Cerebellar cortex (tissue), 1 donor: ENCODE results near the gene RAC2.
"Not testable (repeated sequence)": the region's sequence is repeated elsewhere in the genome, so short reads cannot be mapped to it uniquely, and the experiment has no call there.

Experiments used
- DNase-seq: peaks from one replicate; pipeline ENCODE4 v3.0.0-alpha.2; 2015; ENCODE audit warnings: low spot score

RAC2 gene

DNA sequence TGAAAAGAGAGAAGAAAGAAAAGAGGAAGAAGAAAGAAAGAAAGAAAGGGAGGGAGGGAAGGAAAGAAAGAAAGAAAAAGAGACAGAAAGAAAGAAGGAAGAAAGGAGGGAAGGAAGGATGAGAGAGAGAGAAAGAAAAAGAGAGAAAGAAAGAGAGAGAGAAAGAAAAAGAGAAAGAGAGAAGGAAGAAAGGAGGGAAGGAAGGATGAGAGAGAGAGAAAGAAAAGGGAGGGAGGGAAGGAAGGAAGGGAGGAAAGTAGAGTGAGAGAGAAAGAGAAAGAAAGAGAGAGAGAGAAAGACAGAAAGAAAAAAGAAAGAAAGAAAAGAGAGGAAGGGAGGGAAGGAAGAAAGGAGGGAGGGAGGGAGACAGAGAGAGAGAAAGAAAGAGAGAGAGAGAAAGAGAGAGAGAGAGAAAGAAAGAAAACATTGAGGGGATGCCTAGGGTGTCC is 11.5 kb upstream of the RAC2 start:
- no peak for DNase-seq

DNA sequence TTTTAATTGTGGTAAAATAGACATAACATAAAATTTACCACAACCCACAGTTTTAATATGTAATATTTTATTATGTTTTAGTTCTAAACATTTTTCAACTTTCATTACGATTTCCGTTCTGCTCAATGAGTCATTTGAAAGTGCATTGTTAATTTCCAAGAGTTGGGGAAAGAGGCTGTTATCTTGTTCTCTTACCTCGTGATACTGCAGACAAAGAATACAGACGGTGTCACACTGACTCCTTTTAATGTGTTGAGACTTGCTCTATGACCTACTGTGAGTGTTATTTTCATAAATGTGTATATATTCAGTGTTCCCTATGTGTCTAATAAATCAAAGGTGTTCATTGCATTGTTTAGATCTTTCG is 10.8 kb upstream of the RAC2 start:
- no peak for DNase-seq

DNA sequence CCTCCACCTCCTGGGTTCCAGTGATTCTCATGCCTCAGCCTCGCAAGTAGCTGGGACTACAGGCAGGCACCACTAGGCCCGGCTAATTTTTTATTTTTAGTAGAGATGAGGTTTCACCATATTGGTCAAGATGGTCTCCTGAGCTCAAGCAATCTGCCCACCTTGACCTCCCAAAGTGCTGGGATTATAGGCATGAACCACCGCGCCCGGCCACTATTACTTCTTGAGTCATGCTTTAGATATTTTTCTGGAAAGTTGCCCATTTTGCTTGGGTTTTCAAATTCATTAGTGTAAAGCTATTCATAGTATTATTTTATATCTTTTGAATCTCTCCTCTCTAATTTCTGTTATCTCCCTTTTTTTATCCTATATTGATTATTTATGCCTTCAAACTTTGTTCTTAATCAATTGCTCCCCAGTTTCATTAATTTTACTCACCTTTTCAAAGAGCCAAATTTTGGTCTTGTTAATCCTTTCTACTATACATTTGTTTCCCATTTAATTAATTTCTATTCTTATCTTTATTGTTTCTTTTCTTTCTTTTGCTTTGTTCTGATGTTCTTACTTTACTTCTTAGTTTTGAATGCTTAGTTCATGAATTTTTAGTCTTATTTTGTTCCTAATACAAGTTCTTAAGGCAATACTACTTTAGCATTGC is 10.3 kb upstream of the RAC2 start:
- DNase-seq = no peak

DNA sequence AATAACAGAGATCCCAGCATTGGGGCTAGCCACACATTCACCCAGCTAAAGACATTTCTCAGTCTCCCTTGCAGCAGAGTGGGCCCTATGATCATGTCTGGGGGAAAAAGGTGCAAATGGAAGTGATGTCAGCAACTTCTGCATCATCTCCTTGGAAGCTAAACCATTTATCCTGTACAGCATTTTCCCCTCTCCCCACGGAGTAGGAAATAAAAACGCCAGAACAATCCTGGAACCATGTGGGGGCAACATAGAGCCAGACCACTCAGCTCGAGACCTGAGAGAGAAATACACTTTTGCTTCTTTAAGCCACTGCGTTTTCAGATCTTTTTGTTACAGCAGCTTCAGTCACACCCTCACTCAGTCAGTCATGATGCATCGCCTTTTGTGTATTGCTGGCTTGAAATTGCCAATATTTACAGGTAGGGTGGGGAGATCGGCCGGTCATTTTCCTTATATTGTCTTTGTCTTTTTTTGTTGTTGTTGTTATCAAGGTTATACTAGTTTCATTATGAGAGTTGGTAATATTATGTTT is 9.1 kb upstream of the RAC2 start:
- DNase-seq = no peak

DNA sequence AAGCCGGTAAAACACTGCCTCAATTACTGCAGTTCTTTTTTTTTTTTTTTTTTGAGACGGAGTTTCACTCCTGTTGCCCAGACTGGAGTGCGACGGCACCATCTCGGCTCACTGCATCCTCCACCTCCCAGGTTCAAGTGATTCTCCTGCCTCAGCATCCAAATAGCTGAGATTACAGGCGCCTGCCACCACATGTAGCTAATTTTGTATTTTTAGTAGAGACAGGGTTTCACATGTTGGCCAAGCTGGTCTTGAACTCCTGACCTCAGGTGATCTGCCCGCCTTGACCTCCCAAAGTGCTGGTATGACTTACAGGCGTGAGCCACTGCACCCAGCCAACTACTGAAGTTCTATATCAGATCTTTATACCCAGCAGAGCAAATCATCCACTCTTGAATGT is 7.8 kb upstream of the RAC2 start:
- DNase-seq = not testable (repeated sequence)

DNA sequence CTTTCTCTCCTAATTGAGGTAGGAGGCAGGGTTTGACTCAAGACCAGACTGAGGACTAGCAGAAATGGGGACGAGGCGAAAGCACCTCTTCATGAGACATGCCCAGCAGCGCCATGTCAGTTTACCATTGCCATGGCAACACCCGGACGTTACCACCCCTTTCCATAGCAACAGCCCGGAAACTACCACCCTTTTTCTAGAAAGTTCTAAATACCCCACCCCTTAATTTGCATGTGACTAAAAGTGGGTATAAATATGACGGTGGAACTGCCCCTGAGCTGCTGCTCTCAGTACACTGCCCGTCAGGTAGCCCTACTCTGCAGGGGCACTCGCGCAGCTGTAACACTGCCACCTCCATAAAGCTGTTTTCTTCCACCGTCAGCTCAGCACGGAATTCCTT is 5.9 kb upstream of the RAC2 start:
- DNase-seq = no peak

DNA sequence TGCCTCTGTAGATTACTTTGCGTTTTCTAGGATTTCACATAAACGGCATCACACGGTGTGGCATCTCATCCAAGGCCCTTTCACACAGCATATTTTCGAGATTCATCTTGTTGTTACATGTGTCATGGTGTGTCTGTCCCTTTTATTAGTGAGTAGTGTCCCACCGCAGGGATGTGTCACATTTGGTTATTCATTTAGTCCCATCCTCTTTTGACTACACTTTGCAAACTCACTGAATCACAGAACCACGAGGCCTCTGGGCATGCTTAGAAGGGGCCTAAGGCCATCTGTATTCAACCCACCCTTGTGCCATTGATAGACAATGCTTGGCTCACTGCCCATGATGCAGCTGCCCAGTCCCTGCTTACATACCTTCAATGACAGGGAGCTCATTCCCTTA is 4.2 kb upstream of the RAC2 start:
- no peak for DNase-seq

DNA sequence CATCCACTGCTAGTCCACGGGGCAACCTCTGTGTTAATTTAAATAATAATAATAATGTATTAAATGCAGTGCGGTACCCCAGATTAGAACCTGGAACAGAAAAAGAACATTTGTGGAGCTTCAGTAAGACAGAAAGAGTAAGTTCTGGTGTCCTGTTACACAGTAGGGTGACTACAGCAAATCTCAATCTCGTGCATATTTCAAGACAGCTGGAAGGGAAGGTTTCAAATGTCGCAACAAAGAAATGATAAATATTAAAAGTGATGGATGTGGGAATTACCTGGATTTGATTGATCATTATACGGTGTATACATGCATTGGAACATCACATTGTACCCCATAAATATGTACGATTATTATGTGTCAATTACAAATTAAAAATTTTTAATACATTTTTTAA is 1.7 kb upstream of the RAC2 start:
- DNase-seq = no peak

DNA sequence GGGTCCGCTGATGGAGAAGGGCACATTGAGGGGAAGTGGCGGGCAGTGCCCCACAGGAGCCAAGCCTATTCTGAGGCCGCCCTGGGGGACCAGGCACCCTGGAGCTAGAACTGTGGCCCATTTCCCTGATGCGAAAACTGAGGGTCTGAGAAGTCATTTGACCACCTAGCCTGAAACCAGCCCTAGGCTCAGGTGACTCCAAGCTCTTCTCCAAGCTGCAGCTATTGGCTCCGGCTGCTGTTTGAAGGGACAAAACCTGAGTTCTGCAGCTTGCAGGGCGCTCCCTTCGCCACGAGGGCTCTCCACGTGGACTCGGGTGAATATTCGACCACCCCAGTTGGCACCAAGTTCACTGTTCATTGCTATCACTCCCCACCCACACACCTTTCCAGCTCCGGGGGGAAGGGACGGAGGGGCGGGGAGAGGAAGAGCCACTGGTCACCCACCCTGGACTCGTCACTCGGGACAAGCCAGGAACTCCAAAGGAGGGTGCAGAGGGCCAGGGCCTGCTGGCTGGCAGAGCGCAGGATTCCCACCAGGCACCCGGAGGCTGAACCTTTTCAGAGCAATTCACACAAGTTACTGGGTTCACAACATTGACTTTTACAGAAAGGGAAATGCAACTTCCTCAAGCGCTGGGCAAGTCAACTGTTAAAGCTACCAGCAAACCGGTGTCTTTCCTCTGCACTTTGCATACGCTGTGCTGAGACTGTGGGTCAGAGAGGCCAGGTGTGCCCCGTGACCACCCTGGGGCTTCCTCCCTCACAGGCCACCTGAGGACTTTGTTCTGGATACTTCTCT is 1.1 kb upstream of the RAC2 start:
- DNase-seq = no peak

DNA sequence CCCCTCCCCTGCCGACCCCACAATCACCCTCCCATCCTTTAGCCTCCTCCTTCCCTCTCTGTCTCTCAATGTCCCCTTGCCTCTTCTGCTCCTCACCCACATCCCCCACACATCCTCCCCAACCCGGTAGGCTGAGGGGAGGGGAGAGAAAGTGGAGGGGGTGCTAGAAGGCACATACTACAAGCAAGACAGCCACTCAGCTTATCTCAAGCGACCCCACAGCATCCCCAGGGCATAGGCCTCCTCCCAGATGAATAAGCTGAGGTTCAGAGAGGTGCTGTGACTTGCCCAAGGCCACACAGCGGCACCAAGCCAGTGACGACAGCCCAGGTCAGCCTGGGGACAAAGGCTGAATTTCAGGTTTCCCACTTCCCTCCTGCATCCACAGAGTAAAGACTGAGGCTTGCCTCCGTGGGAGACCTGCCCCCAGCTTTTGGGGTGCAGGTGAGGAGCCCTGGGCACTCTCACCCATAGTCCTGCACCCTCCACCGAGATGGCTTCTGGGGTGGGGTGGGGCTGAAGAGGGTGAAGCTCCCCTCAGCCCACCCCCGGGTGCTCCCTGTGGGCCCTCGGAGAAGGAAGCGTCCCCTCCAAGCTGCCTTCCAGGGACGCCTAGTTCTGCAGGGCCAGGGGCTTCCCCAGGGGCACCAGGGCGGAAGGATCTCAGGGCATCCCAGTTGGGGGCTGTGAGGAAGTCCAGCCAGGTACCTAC is 511 bp downstream of the RAC2 start:
- no peak for DNase-seq

DNA sequence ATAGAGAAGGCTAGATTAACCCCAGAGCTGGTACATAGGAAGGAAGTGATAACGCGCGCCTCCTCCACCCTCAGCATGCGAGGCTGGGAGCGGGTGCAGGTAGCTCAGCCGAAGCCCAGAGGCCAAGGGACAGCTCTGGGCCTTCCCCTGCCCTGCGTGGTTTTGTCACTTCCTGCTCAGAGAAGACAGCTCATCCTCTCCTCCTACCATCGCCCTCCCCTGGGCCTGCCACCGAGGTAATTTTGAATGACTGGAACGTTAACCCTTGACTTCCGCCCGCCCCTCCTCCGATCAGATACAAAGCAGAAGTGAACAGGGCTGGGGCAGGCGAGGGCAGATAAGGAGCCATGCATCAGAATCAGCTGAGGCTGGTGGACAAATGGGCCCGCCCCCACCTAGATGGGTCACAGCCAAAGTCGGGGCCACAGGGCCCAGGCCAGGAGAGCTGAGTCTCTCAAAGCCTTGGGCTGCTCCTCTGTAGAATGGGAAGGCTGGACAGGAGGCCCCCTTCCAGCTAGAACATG is 1.6 kb downstream of the RAC2 start:
- DNase-seq = no peak

DNA sequence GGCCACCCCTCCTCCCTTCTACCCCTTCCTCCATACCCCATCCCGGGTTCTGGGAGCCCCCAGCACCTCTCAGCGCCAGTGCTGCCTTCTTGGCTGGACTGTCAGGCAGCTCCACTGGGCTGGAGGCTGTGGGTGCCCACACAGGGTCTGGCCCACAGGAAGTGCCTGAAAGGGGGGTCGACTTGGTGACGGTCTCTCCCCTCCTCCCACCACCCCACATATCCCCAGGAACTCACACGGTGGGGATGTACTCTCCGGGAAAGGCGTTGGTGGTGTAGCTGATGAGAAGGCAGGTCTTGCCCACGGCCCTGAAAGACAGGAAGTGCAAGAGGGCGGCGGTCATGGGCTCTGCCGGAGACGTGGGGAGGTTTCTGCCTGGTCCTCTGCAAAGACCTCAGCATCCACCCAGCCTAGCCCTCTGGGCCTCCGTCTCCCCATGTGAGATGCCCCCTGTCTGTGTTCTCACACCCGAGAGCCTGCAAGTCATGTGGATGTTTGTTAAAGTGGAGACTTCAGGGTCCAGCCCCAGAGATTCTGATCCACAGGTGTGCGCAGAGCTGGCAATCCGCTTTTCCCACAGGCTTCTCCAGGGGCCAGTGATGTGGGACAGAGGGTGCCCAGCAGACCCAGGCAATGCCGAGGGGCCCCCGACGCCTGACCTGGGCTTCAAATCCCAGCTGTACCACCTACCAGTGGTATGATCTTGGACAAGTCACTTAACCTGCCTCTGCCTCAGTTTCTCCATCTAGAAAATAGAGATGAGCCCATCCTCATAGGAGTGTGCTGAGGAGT is 2.5 kb downstream of the RAC2 start:
- DNase-seq = no peak

DNA sequence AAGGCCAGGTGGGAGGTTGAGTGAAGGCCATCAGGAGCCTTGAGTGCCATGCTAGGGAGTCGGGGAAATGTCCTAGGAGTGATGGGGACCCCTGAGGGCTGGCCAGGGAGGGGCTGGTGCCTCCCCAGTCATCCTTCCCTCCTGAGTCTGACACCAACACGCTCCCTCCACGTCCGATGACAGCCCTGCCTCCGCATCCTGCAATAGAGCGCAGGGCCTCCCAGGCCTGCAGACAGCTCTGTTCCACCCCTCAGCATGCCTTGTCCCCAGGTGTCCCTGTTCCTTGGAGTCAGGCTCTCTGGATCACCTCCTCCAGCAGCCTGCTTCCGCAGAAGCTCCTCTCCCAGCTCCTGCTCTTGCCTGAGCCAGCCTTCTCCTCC is 3.1 kb downstream of the RAC2 start:
- no peak for DNase-seq

DNA sequence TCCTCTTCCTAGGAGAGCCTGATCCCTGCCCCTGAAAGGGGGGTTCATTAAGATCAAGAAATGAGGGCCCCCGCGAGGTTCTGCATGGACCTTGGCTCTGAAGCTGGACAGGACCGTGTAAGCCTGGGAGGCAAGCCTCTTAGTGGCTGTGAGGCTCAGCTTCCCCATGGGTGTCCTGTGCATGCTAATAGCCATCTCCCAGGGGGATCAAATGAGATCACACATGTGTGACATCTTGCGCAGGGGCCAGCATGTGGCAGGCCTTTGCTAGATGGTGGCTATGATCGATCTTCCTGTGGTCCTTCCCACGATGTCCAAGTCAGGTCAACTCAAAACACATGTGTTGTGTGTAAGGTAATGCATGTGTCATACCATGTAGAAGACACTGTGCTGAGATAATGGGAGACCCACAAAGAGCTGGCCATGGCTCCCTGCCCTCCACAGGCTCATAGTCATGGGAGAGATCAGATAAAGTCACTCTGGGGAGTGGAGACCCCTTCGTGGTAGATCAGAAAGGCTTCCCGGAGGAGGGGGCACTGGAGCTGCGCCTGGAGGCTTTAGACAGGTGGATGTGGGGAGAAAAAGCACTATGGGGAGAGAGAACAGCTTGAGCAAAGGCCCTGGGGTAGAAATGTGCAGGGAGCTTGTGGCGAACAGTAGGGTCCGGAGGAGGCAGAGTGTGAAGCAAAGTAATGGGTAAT is 3.7 kb downstream of the RAC2 start:
- DNase-seq = no peak

DNA sequence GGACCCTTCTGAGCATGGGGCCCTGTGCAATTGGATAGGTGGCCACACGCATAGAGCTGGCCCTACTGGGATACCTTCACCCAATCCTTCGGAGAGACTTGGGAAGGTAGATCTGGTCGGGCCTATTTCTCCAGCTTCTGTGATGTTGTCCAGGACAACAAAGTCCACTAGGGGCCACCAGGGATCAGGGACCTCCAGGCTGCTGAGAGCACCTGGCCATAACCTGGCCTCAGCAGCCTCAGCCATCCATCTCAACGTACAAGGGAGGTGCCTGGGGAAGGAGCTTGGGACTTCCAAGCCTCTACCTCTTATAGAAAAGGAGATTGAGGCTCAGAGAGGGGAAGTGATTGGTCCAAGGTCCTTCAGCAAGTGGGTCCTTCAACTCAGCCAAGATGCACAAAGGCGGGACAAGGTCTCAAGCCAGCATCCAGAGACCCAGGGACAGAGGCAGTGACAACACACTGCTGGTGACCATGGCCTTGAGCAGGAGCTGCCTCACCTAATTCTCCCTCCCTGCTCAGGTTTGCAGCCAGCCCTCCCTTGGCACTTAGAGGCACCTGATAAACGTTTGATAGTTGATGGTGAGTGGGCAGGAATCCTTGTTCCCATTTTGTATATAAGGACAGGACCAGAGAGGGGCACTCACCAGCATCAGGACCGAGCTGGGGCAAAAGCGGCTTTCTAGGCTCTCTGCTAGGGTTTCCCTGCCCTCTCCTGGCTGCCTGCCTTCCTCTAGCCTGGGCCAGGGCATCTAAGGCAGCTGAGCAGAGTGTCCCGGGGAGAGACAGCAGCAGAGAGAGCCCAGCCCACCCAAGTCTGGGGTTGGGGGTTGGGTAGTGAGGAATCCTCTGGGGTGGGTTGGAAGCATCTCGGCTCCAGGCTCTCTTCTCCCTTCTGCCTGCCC is 4.5 kb downstream of the RAC2 start:
- DNase-seq = no peak

DNA sequence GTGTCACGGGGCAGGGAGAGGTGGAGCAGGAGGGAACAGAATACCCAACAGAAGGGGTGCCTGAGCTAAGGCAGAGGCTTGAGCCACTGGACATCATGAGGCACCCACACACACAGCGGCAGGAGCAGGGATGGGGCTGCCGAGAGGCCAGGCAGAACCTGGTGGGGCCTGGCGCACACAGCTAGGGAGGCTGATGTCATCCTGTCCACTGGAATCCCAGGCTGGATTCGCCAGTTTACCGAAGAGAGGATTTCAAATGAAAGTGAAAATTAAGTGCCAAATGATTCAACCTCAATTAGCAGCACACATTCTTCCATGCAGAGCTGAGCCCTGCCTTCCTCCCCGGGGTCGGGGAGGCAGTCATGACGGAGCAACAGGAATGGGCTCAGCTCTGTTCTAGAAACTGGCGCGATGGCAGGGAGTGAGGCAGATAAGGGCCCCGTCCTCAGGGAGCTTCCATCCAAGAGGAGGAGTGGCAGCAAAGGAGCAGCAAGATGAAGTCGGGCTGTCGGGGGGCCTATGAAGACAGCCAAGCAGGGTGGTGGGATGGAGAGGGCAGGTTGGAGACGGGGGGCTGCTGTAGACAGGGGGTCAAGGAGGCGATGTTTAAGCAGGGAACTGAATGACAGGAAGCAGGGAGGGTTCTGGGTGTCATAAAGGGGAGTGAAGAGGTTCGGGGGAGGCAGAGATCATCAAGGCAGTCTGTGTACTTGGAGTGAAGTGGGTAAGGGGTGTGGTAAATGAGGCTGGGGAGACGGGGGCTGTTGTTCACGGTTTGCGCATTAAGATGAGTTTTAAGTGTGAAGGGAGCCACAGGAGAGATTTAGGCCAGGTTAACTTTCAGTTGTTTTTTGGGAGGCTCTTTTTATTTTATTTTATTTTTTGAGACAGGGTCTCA is 6.4 kb downstream of the RAC2 start:
- no peak for DNase-seq

DNA sequence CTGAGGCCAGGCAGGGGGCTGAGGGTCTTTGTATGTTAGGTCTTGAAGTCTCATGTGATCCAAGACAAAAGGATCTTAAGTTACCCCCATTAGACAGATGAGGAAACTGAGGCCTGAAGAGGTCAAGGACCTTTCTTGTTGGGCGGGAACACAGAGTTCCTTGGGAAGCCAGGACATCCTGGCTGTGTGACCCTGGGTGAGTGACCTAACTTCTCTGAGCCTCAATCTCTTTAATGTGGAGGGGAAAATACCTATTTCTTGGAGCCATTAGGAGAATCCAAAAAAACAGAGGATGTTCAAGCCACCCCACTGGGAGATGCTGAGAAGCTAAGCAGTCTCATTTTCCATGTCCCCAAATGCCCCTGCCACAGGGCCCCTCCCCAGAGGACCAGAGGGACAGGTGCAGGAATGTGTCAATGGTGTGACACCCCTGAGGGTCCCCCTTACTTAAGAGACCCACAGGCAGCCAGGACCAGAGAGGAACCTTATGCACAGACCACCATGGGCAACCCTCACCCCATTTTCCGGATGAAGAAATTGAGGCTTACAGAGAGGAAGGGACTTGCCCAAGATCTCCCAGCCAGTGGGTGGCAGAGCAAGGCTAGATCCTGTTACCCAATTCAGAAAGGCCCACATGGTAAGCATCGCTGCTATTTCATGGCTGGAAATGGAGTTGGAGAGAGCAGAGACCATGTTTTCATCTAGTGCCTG is 8.0 kb downstream of the RAC2 start:
- DNase-seq = no peak
